Heart right ventricle (tissue), 16 donors: ENCODE measurements around the gene FOXC2. TPM values are rescaled to one million over a fixed set of nuclear protein-coding genes. Genes with fewer than 3 reads are reported as not detected.
A peak's percentile ranks its signal among the peaks of the same experiment; 100 is the strongest.

ENCODE experiments used
- ATAC-seq, 8 donors: fragments of 200-7000 bp; cut with Tn5 transposase; one replicate each; pipeline ENCODE4 v1.9.1; 2020; ENCODE audit warnings: mild to moderate bottlenecking in 8 of 8, moderate library complexity in 8 of 8, moderate number of reproducible peaks in 1 of 8
- DNase-seq, 2 donors: peaks; one replicate each; pipeline ENCODE4 v3.0.0-alpha.2; 2020
- H3K27ac ChIP-seq, 10 donors: fragments of 200-600 bp; sonication (generic) in 2 of 10; one replicate each; pipeline versions ENCODE4 v1.5.0 to v1.8.0; 2020 to 2022; ENCODE audit warnings: mild to moderate bottlenecking in 3 of 10
- H3K27me3 ChIP-seq, 7 donors: fragments of 200-600 bp; one replicate each; pipeline ENCODE4 v1.8.0; 2021 to 2022; ENCODE audit warnings: mild to moderate bottlenecking in 2 of 7
- H3K36me3 ChIP-seq, 9 donors: fragments of 200-600 bp; sonication (generic) in 1 of 9; one replicate each; pipeline versions ENCODE4 v1.5.0 to v1.8.0; 2020 to 2022; ENCODE audit warnings: mild to moderate bottlenecking in 2 of 9
- H3K4me1 ChIP-seq, 9 donors: fragments of 200-600 bp; sonication (generic) in 1 of 9; one replicate each; pipeline versions ENCODE4 v1.5.0 to v1.8.0; 2020 to 2022; ENCODE audit warnings: mild to moderate bottlenecking in 4 of 9
- H3K4me3 ChIP-seq, 10 donors: fragments of 200-600 bp; sonication (generic) in 2 of 10; one replicate each; pipeline versions ENCODE4 v1.5.0 to v1.8.0; 2020 to 2022; ENCODE audit warnings: mild to moderate bottlenecking in 7 of 10, moderate library complexity in 2 of 10
- H3K9me3 ChIP-seq, 11 donors: fragments of 200-600 bp in 10 of 11; sonication (generic) in 2 of 11; one replicate each; pipeline versions ENCODE4 v1.5.0 to v1.8.0; 2013 to 2022; ENCODE audit warnings: mild to moderate bottlenecking in 2 of 11, control low read depth in 1 of 11, moderate library complexity in 1 of 11
- CTCF ChIP-seq, 9 donors: fragments of 200-600 bp; sonication (generic) in 2 of 9; IDR thresholded peaks; one replicate each; pipeline versions ENCODE4 v1.5.0 to v1.8.0; 2021 to 2022; ENCODE audit warnings: antibody characterized with exemption in 9 of 9, mild to moderate bottlenecking in 5 of 9, moderate library complexity in 1 of 9
- WGBS, 2 donors: extraction: QIAGEN DNeasy Blood & Tissue Kit; methylation state at CpG; one replicate each; pipeline ENCODE4 v1.1.7; 2013; ENCODE audit warnings: inconsistent platforms in 1 of 2; 5-methylcytosine and 5-hydroxymethylcytosine counted together
- intact Hi-C, 10 donors: fragments of 100-400 bp; cut with DNase I; formaldehyde crosslinking; loops; one replicate each; pipeline versions ENCODE4 v1.11.1 to v1.14.2; 2022
- polyA plus RNA-seq, 2 donors: library from polyadenylated mRNA; stranded (reverse); fragments of 200-250 nt; gene quantifications; one replicate each; pipeline ENCODE4 v1.2.3, GENCODE V29; 2013
- total RNA-seq, 10 donors: library from RNA; stranded (reverse); fragmentation: NEBNext Ultra II Directional in 3 of 10; extraction: Animal tissue kit (Norgen Biotek cat#: 25700) in 3 of 10; gene quantifications; one replicate each; pipeline versions ENCODE4 v1.2.1 to v1.2.4, GENCODE V29; 2021 to 2023
- donor health status: Arrhythmogenic right ventricular cardiomyopathy.
- donor health status: ischemic (EF 13 %, LVEDD 7.1; RV severe dilation, severe dysfunction).
- donor health status: healthy with polysubstance abuse.
- donor health status: DM: no; HTN: yes; CAD: no.
- donor health status: DM: no; HTN: no; CAD: no.
- donor health status: ischemic (EF 25% LVEDD 6.9; RV normal size, moderate dysfunction).
- donor health status: ischemic (EF 25% LVEDD 5.7; RV mildly dilated, moderate dysfunction).
- donor health status: healthy.
- donor health status: DM: yes; HTN: yes; CAD: no.
- donor health status: Ischemic cardiomyopathy.
- donor health status: ischemic (EF 35%, LVEDD 5.7; RV mildly dilated, moderate dysfunction).
- donor health status: nonischemic (EF 11% LVEDD 7.7; RV severe dilation, severe dysfunction).
- donor health status: DM: yes; HTN: yes; CAD: no.
- donor health status: PGD.
- donor health status: ischemic (EF 29% LVEDD 5.4; RV normal size, mild dysfunction).
- donor health status: nonischemic (EF 23%, LVEDD 6.1; RV moderate dilation, normal function).

Gene FOXC2
- total and polyA plus RNA-seq, 12 donors, result 0.66 to 2.2 (median 1.6) TPM

GRCh38 chr16:86531191-86531545 lies 35.5 kb upstream of the FOXC2 start:
- Histone ChIP-seq H3K4me1 (peaks cover 0 to 8% (median 0%) of the 10 kb centered on the region in 9 donors), H3K9me3 (no peaks in the 10 kb centered on the region), H3K27me3 (no peaks in the 10 kb centered on the region), H3K27ac (peak overlapping the region in 1 of 10 donors; percentile 26), H3K4me3 (no peak overlapping the region), H3K36me3 (peaks cover 0 to 56% (median 0%) of the 10 kb centered on the region in 9 donors)
- TF ChIP-seq CTCF (IDR thresholded peaks at IDR 0.05), result no peak
- intact Hi-C loops, result no loop called here
- ATAC-seq, result peak in 7 of 8 donors; percentile 57 to 79 (median 74)
- peak; percentile 50 to 69 for DNase-seq
- 60 to 72% methylated on average over 7 of the region's 7 CpGs for WGBS, 2 donors

GRCh38 chr16:86531641-86532525 lies 34.7 kb upstream of the FOXC2 start:
- ATAC-seq, result peak in 1 of 8 donors; percentile 19
- WGBS, 2 donors, result 90 to 93% methylated on average over 49 of the region's 49 CpGs
- DNase-seq, result no peak

GRCh38 chr16:86532526-86532815 lies 34.2 kb upstream of the FOXC2 start:
- H3K27ac ChIP-seq, result no peak overlapping the region
- DNase-seq (no peak), ATAC-seq (no peak)
- WGBS, 2 donors, result 91 to 94% methylated on average over 7 of the region's 7 CpGs
- no peaks in the 10 kb centered on the region for H3K9me3 ChIP-seq
- H3K27me3 ChIP-seq, result no peaks in the 10 kb centered on the region
- intact Hi-C loops, result no loop called here
- no peak for TF ChIP-seq CTCF (IDR thresholded peaks at IDR 0.05)
- H3K4me3 ChIP-seq, result no peak overlapping the region
- peaks cover 0 to 69% (median 0%) of the 10 kb centered on the region in 9 donors for H3K36me3 ChIP-seq
- peaks cover 0 to 8% (median 0%) of the 10 kb centered on the region in 9 donors for H3K4me1 ChIP-seq

More at GRCh38 chr16:86531641-86532525, 34.7 kb upstream of the FOXC2 start:
- H3K27me3 ChIP-seq, result no peaks in the 10 kb centered on the region
- no peak overlapping the region for H3K27ac ChIP-seq
- no peaks in the 10 kb centered on the region for H3K9me3 ChIP-seq
- peaks cover 0 to 8% (median 0%) of the 10 kb centered on the region in 9 donors for H3K4me1 ChIP-seq
- intact Hi-C loops, result no loop called here
- H3K36me3 ChIP-seq, result peaks cover 0 to 63% (median 0%) of the 10 kb centered on the region in 9 donors
- no peak overlapping the region for H3K4me3 ChIP-seq
- no peak for TF ChIP-seq CTCF (IDR thresholded peaks at IDR 0.05)

GRCh38 chr16:86533076-86533475 lies 33.6 kb upstream of the FOXC2 start:
- no peak for ATAC-seq
- intact Hi-C loops, result no loop called here
- TF ChIP-seq CTCF (IDR thresholded peaks at IDR 0.05), result no peak
- peaks cover 0 to 8% (median 0%) of the 10 kb centered on the region in 9 donors for H3K4me1 ChIP-seq
- H3K27ac ChIP-seq, result no peak overlapping the region
- H3K27me3 ChIP-seq, result no peaks in the 10 kb centered on the region
- no peak for DNase-seq
- no peaks in the 10 kb centered on the region for H3K9me3 ChIP-seq
- no peak overlapping the region for H3K4me3 ChIP-seq
- WGBS, 2 donors, result 96 to 98% methylated on average over 8 of the region's 8 CpGs
- peaks cover 0 to 75% (median 4%) of the 10 kb centered on the region in 9 donors for H3K36me3 ChIP-seq
